Central memory CD8-positive, alpha-beta T cell (primary cell): ENCODE results near the gene SLIT3.

ENCODE experiments used
- ATAC-seq: fragments of 150-1000 bp; cut with Tn5 transposase; replicated peaks from 2 replicates; pipeline ENCODE4 v1.10.0; 2022; ENCODE audit warnings: mild to moderate bottlenecking, moderate FRiP score, moderate number of reproducible peaks; ENCODE audit not compliant: poor library complexity, severe bottlenecking; ENCODE audit errors: extremely low read depth
- DNase-seq, 2 donors: peaks; one replicate each; pipeline ENCODE4 v3.0.0; 2021; ENCODE audit warnings: low spot score in 2 of 2
- H3K27ac Mint-ChIP-seq: one replicate; pipeline ENCODE4 v1.8.0; 2022; ENCODE audit warnings: low read depth, mild to moderate bottlenecking, moderate library complexity, mixed read lengths
- H3K27me3 Mint-ChIP-seq: one replicate; pipeline ENCODE4 v1.8.0; 2022; ENCODE audit warnings: mixed read lengths
- H3K36me3 Mint-ChIP-seq: one replicate; pipeline ENCODE4 v1.8.0; 2022; ENCODE audit warnings: mild to moderate bottlenecking, moderate library complexity, mixed read lengths; ENCODE audit not compliant: insufficient read depth
- H3K4me1 Mint-ChIP-seq: one replicate; pipeline ENCODE4 v1.8.0; 2022; ENCODE audit warnings: mixed read lengths
- H3K4me3 Mint-ChIP-seq: one replicate; pipeline ENCODE4 v1.8.0; 2022; ENCODE audit warnings: mild to moderate bottlenecking, moderate library complexity, mixed read lengths
- H3K9me3 Mint-ChIP-seq: one replicate; pipeline ENCODE4 v1.8.0; 2022; ENCODE audit warnings: mixed read lengths

Gene SLIT3

GRCh38 chr5:168772316-168772961 lies 528.5 kb downstream of the SLIT3 start:
- no peak overlapping the region for H3K4me3 Mint-ChIP-seq
- H3K36me3 Mint-ChIP-seq, result peaks cover 2% of the 10 kb centered on the region

GRCh38 chr5:168771678-168772077 lies 529.3 kb downstream of the SLIT3 start:
- H3K4me1 Mint-ChIP-seq, result no peaks in the 10 kb centered on the region
- no peak for ATAC-seq
- peaks cover 34% of the 10 kb centered on the region for H3K27me3 Mint-ChIP-seq
- peaks cover 2% of the 10 kb centered on the region for H3K36me3 Mint-ChIP-seq
- H3K4me3 Mint-ChIP-seq, result no peak overlapping the region
- no peak overlapping the region for H3K27ac Mint-ChIP-seq
- no peaks in the 10 kb centered on the region for H3K9me3 Mint-ChIP-seq
- no peak for DNase-seq

More at GRCh38 chr5:168772316-168772961, 528.5 kb downstream of the SLIT3 start:
- H3K4me1 Mint-ChIP-seq, result no peaks in the 10 kb centered on the region
- no peak overlapping the region for H3K27ac Mint-ChIP-seq
- H3K27me3 Mint-ChIP-seq, result peaks cover 41% of the 10 kb centered on the region
- ATAC-seq (no peak), DNase-seq (no peak)
- peaks cover 5% of the 10 kb centered on the region for H3K9me3 Mint-ChIP-seq

- no peak overlapping the region for H3K27ac Mint-ChIP-seq
- DNase-seq, result no peak
- H3K4me1 Mint-ChIP-seq, result no peaks in the 10 kb centered on the region
- H3K9me3 Mint-ChIP-seq, result no peaks in the 10 kb centered on the region
- H3K4me3 Mint-ChIP-seq, result no peak overlapping the region
- peaks cover 2% of the 10 kb centered on the region for H3K36me3 Mint-ChIP-seq
- peaks cover 37% of the 10 kb centered on the region for H3K27me3 Mint-ChIP-seq
- ATAC-seq, result no peak
These were observed 529.9 kb downstream of the SLIT3 start for GRCh38 chr5:168770996-168771395.

- H3K4me3 Mint-ChIP-seq, result no peak overlapping the region
- DNase-seq (no peak), ATAC-seq (no peak)
- no peak overlapping the region for H3K27ac Mint-ChIP-seq
- peaks cover 2% of the 10 kb centered on the region for H3K36me3 Mint-ChIP-seq
- no peaks in the 10 kb centered on the region for H3K9me3 Mint-ChIP-seq
- no peaks in the 10 kb centered on the region for H3K4me1 Mint-ChIP-seq
- peaks cover 42% of the 10 kb centered on the region for H3K27me3 Mint-ChIP-seq
These were observed 530.9 kb downstream of the SLIT3 start for GRCh38 chr5:168770036-168770498.

- no peaks in the 10 kb centered on the region for H3K4me1 Mint-ChIP-seq
- no peaks in the 10 kb centered on the region for H3K9me3 Mint-ChIP-seq
- no peaks in the 10 kb centered on the region for H3K36me3 Mint-ChIP-seq
- peaks cover 42% of the 10 kb centered on the region for H3K27me3 Mint-ChIP-seq
- ATAC-seq, result no peak
- no peak overlapping the region for H3K4me3 Mint-ChIP-seq
- no peak overlapping the region for H3K27ac Mint-ChIP-seq
- no peak for DNase-seq
These were observed 532.8 kb downstream of the SLIT3 start for GRCh38 chr5:168768172-168768571.

- no peaks in the 10 kb centered on the region for H3K9me3 Mint-ChIP-seq
- peaks cover 40% of the 10 kb centered on the region for H3K27me3 Mint-ChIP-seq
- DNase-seq (no peak), ATAC-seq (no peak)
- H3K4me3 Mint-ChIP-seq, result no peak overlapping the region
- H3K36me3 Mint-ChIP-seq, result no peaks in the 10 kb centered on the region
- H3K4me1 Mint-ChIP-seq, result no peaks in the 10 kb centered on the region
- H3K27ac Mint-ChIP-seq, result no peak overlapping the region
These were observed 534.6 kb downstream of the SLIT3 start for GRCh38 chr5:168766426-168766700.

- H3K27ac Mint-ChIP-seq, result no peak overlapping the region
- no peak for ATAC-seq
- H3K4me1 Mint-ChIP-seq, result no peaks in the 10 kb centered on the region
These were observed 535.2 kb downstream of the SLIT3 start for GRCh38 chr5:168765551-168766425.

GRCh38 chr5:168765086-168765550 lies 535.8 kb downstream of the SLIT3 start:
- ATAC-seq, result no peak

More at GRCh38 chr5:168765551-168766425, 535.2 kb downstream of the SLIT3 start:
- H3K9me3 Mint-ChIP-seq, result no peaks in the 10 kb centered on the region
- DNase-seq, result no peak
- H3K36me3 Mint-ChIP-seq, result no peaks in the 10 kb centered on the region
- peaks cover 40% of the 10 kb centered on the region for H3K27me3 Mint-ChIP-seq
- no peak overlapping the region for H3K4me3 Mint-ChIP-seq

GRCh38 chr5:168756453-168757391 lies 544.2 kb downstream of the SLIT3 start:
- DNase-seq, result no peak
- Mint-ChIP-seq H3K4me1 (no peaks in the 10 kb centered on the region), H3K4me3 (no peak overlapping the region), H3K9me3 (no peaks in the 10 kb centered on the region), H3K27ac (no peak overlapping the region), H3K36me3 (no peaks in the 10 kb centered on the region), H3K27me3 (peaks cover 12% of the 10 kb centered on the region)
- no peak for ATAC-seq

More at GRCh38 chr5:168765086-168765550, 535.8 kb downstream of the SLIT3 start:
- H3K27me3 Mint-ChIP-seq, result peaks cover 40% of the 10 kb centered on the region
- no peak overlapping the region for H3K4me3 Mint-ChIP-seq
- no peaks in the 10 kb centered on the region for H3K4me1 Mint-ChIP-seq
- no peak overlapping the region for H3K27ac Mint-ChIP-seq
- no peaks in the 10 kb centered on the region for H3K36me3 Mint-ChIP-seq
- DNase-seq, result no peak
- no peaks in the 10 kb centered on the region for H3K9me3 Mint-ChIP-seq

- H3K9me3 Mint-ChIP-seq, result no peaks in the 10 kb centered on the region
- peaks cover 11% of the 10 kb centered on the region for H3K27me3 Mint-ChIP-seq
- ATAC-seq (no peak), DNase-seq (no peak)
- no peak overlapping the region for H3K27ac Mint-ChIP-seq
- H3K4me3 Mint-ChIP-seq, result no peak overlapping the region
- no peaks in the 10 kb centered on the region for H3K4me1 Mint-ChIP-seq
- no peaks in the 10 kb centered on the region for H3K36me3 Mint-ChIP-seq
These were observed 545.3 kb downstream of the SLIT3 start for GRCh38 chr5:168755548-168756093.

- DNase-seq (no peak), ATAC-seq (no peak)
- no peaks in the 10 kb centered on the region for H3K36me3 Mint-ChIP-seq
- no peaks in the 10 kb centered on the region for H3K4me1 Mint-ChIP-seq
- peaks cover 21% of the 10 kb centered on the region for H3K27me3 Mint-ChIP-seq
- no peak overlapping the region for H3K4me3 Mint-ChIP-seq
- no peak overlapping the region for H3K27ac Mint-ChIP-seq
- H3K9me3 Mint-ChIP-seq, result no peaks in the 10 kb centered on the region
These were observed 547.2 kb downstream of the SLIT3 start for GRCh38 chr5:168753691-168754254.
